ENCODE results near the gene CFAP99.

- TF ChIP-seq CTCF (conservative IDR thresholded peaks at IDR 0.05; ENCODE audit: low read depth, low read length): no peak
- TF ChIP-seq POLR2A (IDR thresholded peaks at IDR 0.05; ENCODE audit: low read depth, low read length): no peak
- no peak for TF ChIP-seq CHD1 (IDR thresholded peaks at IDR 0.05; ENCODE audit: low read depth, low read length)
- TF ChIP-seq ELK1 (IDR thresholded peaks at IDR 0.05; ENCODE audit: borderline replicate concordance, low read depth, low read length): no peak
- no peak for TF ChIP-seq CEBPB (IDR thresholded peaks at IDR 0.05; ENCODE audit: low read depth, low read length)
- TF ChIP-seq MAZ (IDR thresholded peaks at IDR 0.05; ENCODE audit: borderline replicate concordance, low read depth, low read length): no peak
- TF ChIP-seq BHLHE40 (IDR thresholded peaks at IDR 0.05; ENCODE audit: low read depth, low read length): no peak
- no peak for TF ChIP-seq USF2 (IDR thresholded peaks at IDR 0.05; ENCODE audit: low read depth, low read length)
- TF ChIP-seq SMC3 (IDR thresholded peaks at IDR 0.05; ENCODE audit: low read depth, low read length): no peak
- no peak for TF ChIP-seq RFX5 (IDR thresholded peaks at IDR 0.05; ENCODE audit: low read depth, low read length)
Observed at GRCh38 chr4:2451036-2451520, 32.3 kb downstream of the CFAP99 start.

Measured in IMR-90 (cell line).